Ovary (tissue), 9 donors: ENCODE measurements around the gene SULT1C2. TPM values are rescaled to one million over a fixed set of nuclear protein-coding genes. Genes with fewer than 3 reads are reported as not detected.
"Not testable (repeated sequence)": the region's sequence is repeated elsewhere in the genome, so short reads cannot be mapped to it uniquely, and the experiment has no call there.

Experiments
- DNase-seq, 5 donors: peaks; one replicate each; pipeline ENCODE4 v3.0.0-alpha.2; 2019 to 2020
- H3K27ac ChIP-seq, 2 donors: fragments of 200-600 bp; one replicate each; pipeline versions ENCODE4 v1.5.1 to v1.8.0; 2019 to 2022
- H3K27me3 ChIP-seq: fragments of 200-600 bp; one replicate; pipeline ENCODE4 v1.8.0; 2022
- H3K36me3 ChIP-seq: fragments of 200-600 bp; sonication (generic); one replicate; pipeline ENCODE4 v1.5.1; 2019
- H3K4me1 ChIP-seq: one replicate; pipeline ENCODE4 v1.8.1; 2013; ENCODE audit warnings: mild to moderate bottlenecking, moderate library complexity; ENCODE audit not compliant: insufficient read depth
- H3K4me3 ChIP-seq: fragments of 200-600 bp; sonication (generic); one replicate; pipeline ENCODE4 v1.5.1; 2017
- H3K9me3 ChIP-seq, 2 donors: fragments of 200-600 bp in 1 of 2; sonication (generic) in 1 of 2; one replicate each; pipeline versions ENCODE4 v1.5.1 to v1.8.1; 2013 to 2019; ENCODE audit warnings: mild to moderate bottlenecking in 1 of 2, moderate library complexity in 1 of 2
- CTCF ChIP-seq, 3 donors: fragments of 450-650 bp in 2 of 3; fragments of 200-600 bp in 1 of 3; IDR thresholded peaks; one replicate each; pipeline versions ENCODE4 v1.5.1 to v1.8.0; 2016 to 2022; ENCODE audit warnings: antibody characterized with exemption in 3 of 3, mild to moderate bottlenecking in 1 of 3
- EP300 ChIP-seq: sonication (generic); formaldehyde crosslinking; IDR thresholded peaks from one replicate; pipeline ENCODE4 v1.6.1; 2017; ENCODE audit warnings: antibody characterized with exemption
- POLR2A ChIP-seq: fragments of 450-650 bp; IDR thresholded peaks from one replicate; pipeline ENCODE4 v1.6.1; 2017; ENCODE audit warnings: antibody characterized with exemption, mild to moderate bottlenecking, moderate library complexity
- WGBS, 3 donors: extraction: QIAGEN DNeasy Blood & Tissue Kit in 1 of 3; methylation state at CpG; one replicate each; pipeline versions ENCODE4 v1.1.5 to v1.1.7; 2013 to 2017; 5-methylcytosine and 5-hydroxymethylcytosine counted together
- intact Hi-C, 4 donors: fragments of 100-400 bp; cut with DNase I; formaldehyde crosslinking; loops; one replicate each; pipeline versions ENCODE4 v1.11.0 to v1.15.1; 2022 to 2023
- polyA plus RNA-seq, 2 donors: library from polyadenylated mRNA; stranded (reverse); fragments of 200-250 nt in 1 of 2; fragments of 350-450 nt in 1 of 2; fragmentation: Illumina TruSeq in 1 of 2; extraction: RNeasy Lipid Tissue Mini Kit (QIAGEN cat#74804) in 1 of 2; gene quantifications; one replicate each; pipeline ENCODE4 v1.2.3, GENCODE V29; 2013 to 2014
- total RNA-seq, 7 donors: library from RNA; depleted of rRNA in 2 of 7; stranded (reverse); fragments of >200 nt in 2 of 7; fragmentation: NEBNext Ultra II Directional in 3 of 7; extraction: Animal tissue kit (Norgen Biotek cat#: 25700) in 3 of 7; gene quantifications; one replicate each; pipeline versions ENCODE4 v1.1.0 to v1.2.4, GENCODE V29; 2016 to 2023
- donor health status: DM: no; HTN: no; CAD: no; lungs with moderate emphysema.
- donor health status: DM: no; HTN: no; CAD: no.
- donor health status: Bipolar disorder and iron deficiency.
- donor health status: DM: yes; HTN: yes; CAD: no.
- donor health status: DM: no; HTN: no; CAD: no.
- donor health status: DM: yes; HTN: yes; CAD: no.

SULT1C2 gene
- total and polyA plus RNA-seq, 9 donors, result under 0.01 to 3.2 (median 0.40) TPM

GRCh38 chr2:108280466-108280865 lies 8.2 kb upstream of the SULT1C2 start:
- H3K4me1 ChIP-seq, result no peaks in the 10 kb centered on the region
- DNase-seq, result no peak
- no peak overlapping the region for H3K27ac ChIP-seq
- H3K4me3 ChIP-seq, result no peak overlapping the region
- intact Hi-C loops, result no loop called here
- no peaks in the 10 kb centered on the region for H3K27me3 ChIP-seq
- TF ChIP-seq EP300, result no peak
- TF ChIP-seq CTCF (IDR thresholded peaks at IDR 0.05), result no peak
- TF ChIP-seq POLR2A, result no peak
- H3K36me3 ChIP-seq, result no peaks in the 10 kb centered on the region
- H3K9me3 ChIP-seq, result no peaks in the 10 kb centered on the region
- WGBS, 3 donors, result 61 to 77% (median 66%) methylated on average over 3 of the region's 3 CpGs

- H3K27me3 ChIP-seq, intact Hi-C loops, H3K4me3 ChIP-seq, H3K27ac ChIP-seq, H3K9me3 ChIP-seq, H3K36me3 ChIP-seq, H3K4me1 ChIP-seq, DNase-seq: not testable (repeated sequence)
- 91 to 94% (median 92%) methylated on average over 7 of the region's 7 CpGs for WGBS, 3 donors
These were observed 4.1 kb upstream of the SULT1C2 start for GRCh38 chr2:108284566-108284965.

- intact Hi-C loops, result no loop called here
- Histone ChIP-seq H3K27me3 (no peaks in the 10 kb centered on the region), H3K9me3 (no peaks in the 10 kb centered on the region), H3K27ac (no peak overlapping the region), H3K4me1 (no peaks in the 10 kb centered on the region), H3K4me3 (no peak overlapping the region), H3K36me3 (no peaks in the 10 kb centered on the region)
- TF ChIP-seq POLR2A, result no peak
- TF ChIP-seq CTCF (IDR thresholded peaks at IDR 0.05), result no peak
- TF ChIP-seq EP300, result no peak
- DNase-seq, result no peak
- WGBS, 3 donors, result 95 to 96% (median 96%) methylated on average over 5 of the region's 5 CpGs
These were observed 3.1 kb upstream of the SULT1C2 start for GRCh38 chr2:108285616-108286015.

GRCh38 chr2:108287169-108287568 lies 1.5 kb upstream of the SULT1C2 start:
- intact Hi-C loops, result no loop called here
- H3K27me3 ChIP-seq, result no peaks in the 10 kb centered on the region
- H3K27ac ChIP-seq, result no peak overlapping the region
- no peaks in the 10 kb centered on the region for H3K36me3 ChIP-seq
- no peaks in the 10 kb centered on the region for H3K9me3 ChIP-seq
- 95 to 97% (median 96%) methylated on average over 2 of the region's 2 CpGs for WGBS, 3 donors
- H3K4me1 ChIP-seq, result no peaks in the 10 kb centered on the region
- H3K4me3 ChIP-seq, result no peak overlapping the region
- DNase-seq, result no peak
- TF ChIP-seq EP300 (no peak), CTCF (IDR thresholded peaks at IDR 0.05) (no peak), POLR2A (no peak)

- Histone ChIP-seq H3K9me3 (no peaks in the 10 kb centered on the region), H3K4me1 (no peaks in the 10 kb centered on the region), H3K4me3 (no peak overlapping the region), H3K27ac (no peak overlapping the region), H3K36me3 (no peaks in the 10 kb centered on the region), H3K27me3 (no peaks in the 10 kb centered on the region)
- WGBS, 3 donors, result 76 to 85% (median 78%) methylated on average over 4 of the region's 4 CpGs
- DNase-seq, result no peak
- TF ChIP-seq CTCF (IDR thresholded peaks at IDR 0.05), result no peak
- no peak for TF ChIP-seq EP300
- no peak for TF ChIP-seq POLR2A
- intact Hi-C loops, result no loop called here
These were observed 5.2 kb downstream of the SULT1C2 start for GRCh38 chr2:108293850-108294249.
